Activated CD4-positive, alpha-beta T cell treated with anti-CD3 and anti-CD28 coated beads for 24 hours (primary cell): ENCODE results near the gene YOD1.
A peak's percentile ranks its signal among the peaks of the same experiment; 100 is the strongest.

ENCODE experiments used
- DNase-seq, 2 donors: peaks; one replicate each; pipeline ENCODE4 v3.0.0-alpha.2; 2020; ENCODE audit warnings: low read depth in 2 of 2

The YOD1 gene

GRCh38 chr1:207073906-207074820, 23.2 kb upstream of the YOD1 start:
- no peak for DNase-seq

DNA sequence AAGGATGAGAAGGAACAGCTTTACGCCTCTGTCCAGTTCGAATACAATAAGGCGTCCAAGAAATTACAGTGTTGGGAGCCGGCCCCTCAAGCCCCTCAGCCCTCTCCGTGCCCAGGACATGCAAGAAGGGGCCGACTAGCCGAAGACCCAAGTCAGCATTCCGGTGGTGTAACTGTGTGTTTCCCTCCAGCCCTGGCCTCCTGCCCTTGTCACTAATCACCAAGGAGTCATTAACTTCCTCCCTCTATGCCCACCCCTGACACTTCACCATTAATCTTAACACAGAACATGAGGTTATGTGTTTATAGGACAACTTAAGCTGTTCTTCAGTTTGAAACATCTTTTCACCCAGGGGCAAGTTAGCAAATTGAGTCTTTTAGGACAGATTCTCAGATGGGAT, 21.2 kb upstream of the YOD1 start:
- DNase-seq, result no peak

DNA sequence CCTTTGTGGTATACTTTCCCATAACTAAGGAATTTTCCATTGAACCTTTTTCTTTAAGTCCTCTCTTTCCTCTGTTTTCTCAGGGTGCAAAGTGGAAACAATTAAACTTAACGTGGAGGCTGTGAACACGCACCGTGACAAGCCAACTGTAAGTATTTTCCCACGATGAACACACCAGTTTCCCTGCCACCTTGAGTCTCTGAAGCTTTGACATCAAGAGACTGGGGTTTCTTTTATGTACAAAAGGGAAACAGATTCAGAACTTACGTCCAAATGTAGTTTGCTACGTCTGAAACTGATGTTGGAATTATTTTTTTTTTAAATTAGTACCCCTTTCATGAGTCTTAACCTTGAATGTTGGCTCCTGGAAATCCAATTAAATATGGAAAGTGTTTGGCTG, 20.4 kb upstream of the YOD1 start:
- DNase-seq, result no peak

- DNase-seq, result no peak
These were observed 19.8 kb upstream of the YOD1 start for GRCh38 chr1:207070811-207071210.

GRCh38 chr1:207069858-207070506, 19.0 kb upstream of the YOD1 start:
- no peak for DNase-seq

DNA sequence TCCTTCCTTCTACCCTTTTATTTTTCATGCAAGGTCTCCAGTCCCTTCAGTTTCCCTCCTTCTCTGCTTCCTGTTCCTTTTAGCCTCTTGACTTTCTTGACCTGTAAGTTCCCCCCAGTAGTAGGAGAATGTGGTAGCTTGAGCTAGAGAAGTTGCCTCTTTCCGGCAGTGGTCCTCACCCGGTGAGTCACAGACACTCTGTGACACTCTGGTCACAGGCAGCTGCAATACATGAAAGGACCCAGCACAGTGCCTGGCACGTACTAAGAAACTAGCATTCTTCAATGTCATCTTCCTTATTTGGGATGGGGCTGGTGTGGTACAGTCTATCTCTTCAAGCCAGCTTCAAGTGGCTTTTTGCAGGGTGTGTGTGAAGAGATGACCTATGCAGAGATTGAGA, 18.1 kb upstream of the YOD1 start:
- no peak for DNase-seq

GRCh38 chr1:207067665-207068064, 16.7 kb upstream of the YOD1 start:
- DNase-seq, result no peak

DNA sequence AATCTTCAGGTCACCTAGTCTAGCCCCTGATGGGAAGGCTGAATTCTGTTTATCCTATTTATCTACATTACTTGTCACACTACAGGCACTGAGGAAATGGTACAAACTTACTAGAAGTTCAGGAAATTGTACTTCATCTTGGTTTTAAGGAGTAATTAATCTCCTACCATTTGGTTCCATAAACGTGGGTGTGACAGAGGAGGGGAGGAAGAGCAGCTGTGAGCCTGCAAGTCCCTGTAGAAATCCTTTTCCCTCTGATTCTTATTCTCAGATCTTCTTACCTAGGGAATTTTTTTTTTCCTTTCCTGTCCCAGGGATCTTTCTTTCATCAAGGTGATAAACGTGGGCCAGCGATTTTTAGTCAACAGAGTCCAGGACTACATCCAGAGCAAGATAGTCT, 16.2 kb upstream of the YOD1 start:
- DNase-seq, result no peak

- DNase-seq, result no peak
These were observed 13.6 kb upstream of the YOD1 start for GRCh38 chr1:207064561-207064960.

DNA sequence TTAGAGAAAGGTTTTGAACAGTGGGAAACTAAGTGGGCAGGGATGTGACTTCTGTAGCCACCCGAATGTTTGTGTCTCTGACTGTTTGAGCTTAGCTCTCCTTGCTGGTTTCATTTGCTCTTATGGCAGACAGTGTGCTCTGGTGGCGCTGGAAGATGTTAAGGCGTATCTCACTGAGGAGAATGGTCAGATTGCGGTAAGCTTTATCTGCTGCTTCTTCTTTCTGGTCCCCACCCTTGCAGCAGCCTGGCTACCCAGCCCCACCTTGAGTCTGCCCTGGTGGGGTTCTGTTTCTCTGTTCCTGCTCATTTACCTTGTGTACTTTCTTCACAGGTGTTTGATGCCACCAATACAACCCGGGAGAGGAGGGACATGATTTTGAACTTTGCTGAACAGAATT, 12.0 kb upstream of the YOD1 start:
- DNase-seq, result no peak

DNA sequence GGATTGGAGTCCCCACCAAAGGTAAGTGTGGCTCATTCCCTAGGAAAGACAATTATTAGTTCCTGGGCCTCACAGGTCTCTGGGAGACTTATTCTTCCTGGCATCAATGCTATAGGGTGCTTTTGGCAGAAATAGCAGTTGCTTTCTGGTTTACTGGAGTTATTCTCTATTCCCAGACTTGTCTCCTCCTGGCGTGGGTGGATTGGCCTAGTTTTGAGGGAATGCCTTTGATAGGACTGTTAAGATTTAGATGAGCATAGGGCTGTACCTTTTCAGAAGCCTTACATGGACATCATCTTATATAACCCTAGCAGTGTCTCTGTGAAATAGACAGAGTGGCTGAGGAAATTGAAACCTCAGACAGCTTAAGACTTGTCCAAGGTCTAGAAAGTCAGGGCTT, 11.1 kb upstream of the YOD1 start:
- no peak for DNase-seq

- no peak for DNase-seq
These were observed 9.6 kb upstream of the YOD1 start for GRCh38 chr1:207060596-207060995.

DNA sequence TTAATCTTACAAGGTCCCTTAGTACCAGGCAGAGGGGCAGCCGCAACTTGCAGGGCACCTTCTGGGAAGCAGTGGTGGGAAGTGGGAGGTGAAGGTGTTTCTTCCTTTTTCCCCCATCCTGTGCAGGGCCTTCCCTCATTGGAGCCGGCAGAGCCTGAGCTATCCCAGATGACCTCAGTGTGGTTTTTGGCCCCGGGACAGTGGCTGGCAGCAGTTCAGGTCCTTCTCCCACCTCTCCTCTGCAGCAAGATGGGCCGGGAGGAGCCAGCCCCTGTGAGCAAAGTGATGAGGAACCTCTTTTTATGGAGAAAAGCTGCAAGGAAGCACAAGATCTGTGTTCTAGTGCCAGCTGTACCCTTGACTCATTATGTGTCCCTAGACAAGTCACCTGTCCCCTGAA, 8.9 kb upstream of the YOD1 start:
- DNase-seq, result no peak

DNA sequence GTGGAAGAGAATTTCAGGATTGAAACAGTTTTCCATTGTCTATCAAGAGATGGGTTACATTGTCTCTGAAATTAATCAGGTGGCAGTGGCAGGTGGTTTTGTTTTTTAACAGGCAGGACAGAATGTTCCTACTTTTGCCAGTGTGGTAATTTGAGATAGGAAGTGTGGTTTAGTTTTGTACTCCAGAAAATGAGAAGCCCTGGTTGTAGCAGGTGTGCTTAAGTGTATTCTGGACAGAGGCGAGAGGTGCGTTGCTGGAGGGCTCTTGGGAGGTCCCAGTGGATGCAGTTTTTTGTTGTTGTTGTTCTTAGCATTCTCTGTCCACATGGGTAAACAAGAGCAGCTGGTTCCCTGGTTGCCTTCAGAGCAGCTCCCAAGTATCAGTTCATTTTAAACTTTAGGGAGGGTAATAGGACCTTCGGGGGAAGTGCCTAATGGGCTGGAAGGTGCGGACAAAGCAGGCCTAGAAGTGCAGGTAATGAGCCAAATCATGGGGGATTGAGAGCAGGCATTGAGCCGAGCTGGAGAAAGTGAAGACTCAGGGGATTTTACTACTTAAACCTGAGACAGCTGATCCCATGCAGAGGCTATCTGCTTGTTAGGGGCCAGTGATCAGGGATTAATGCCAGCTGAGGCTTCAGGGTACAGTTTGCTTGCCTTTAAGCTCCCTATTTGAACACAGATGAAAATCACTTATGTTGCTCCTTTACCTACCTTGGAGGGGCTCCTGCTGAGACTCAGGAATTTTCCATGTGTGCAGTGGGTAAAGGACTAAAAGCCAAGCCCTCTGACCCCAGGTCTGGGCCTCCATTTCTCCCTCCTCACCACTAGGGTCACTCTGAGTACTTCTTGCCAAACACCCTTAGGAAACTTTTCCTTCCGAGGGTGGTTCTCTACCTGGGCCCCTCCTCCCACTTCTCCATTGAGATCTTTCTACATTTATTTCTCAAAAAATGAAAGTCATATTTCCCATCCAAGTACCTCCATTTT, 8.2 kb upstream of the YOD1 start:
- DNase-seq, result no peak

GRCh38 chr1:207058252-207058651, 7.2 kb upstream of the YOD1 start:
- no peak for DNase-seq

DNA sequence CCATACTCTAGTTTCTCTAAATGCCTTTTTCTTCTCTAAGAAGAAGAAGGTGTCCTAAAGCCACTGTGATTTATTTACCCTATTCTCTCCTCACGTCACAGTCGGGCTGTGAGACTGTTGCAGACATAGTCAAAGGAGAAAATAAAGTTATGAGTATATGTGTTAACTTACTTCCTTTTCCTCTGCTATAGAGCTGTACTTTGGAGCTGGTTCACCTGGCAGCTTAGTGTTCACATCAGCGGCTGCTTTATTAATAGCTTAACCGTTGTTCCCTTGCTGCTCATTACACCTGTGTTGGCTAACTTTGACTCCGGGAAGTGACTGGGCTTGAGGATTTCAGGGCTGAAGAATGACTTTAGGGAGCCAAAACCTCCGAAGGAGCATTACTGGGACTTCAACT, 5.7 kb upstream of the YOD1 start:
- DNase-seq, result no peak

DNA sequence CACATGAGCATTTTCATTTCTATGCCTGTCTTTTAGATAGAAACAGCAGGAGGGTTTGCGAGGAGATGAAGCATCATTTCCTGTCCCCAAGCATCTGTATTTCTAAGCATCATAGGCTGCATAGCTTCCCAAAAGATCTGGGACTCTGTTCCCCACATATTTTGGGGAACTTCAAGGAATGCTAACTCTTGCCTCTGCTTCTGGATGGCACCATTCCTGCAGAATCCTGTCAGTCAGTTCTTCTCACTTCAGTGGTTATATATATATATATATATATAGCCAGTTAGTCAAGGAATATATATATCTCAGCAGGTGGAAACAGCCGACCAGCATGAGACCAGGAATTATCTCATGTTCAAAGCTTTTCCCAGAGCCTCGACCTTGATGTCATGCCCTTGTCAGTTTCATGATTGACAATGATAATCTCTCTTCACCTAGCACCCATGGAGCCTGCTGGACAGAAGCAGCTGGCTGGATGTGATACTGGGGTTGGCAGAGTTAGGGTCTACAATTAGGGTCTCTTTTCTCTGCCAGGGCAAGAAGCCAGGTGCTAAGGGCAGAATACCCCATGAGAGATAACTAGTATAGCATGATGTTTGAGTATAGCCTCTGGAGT, 4.5 kb upstream of the YOD1 start:
- DNase-seq, result no peak

DNA sequence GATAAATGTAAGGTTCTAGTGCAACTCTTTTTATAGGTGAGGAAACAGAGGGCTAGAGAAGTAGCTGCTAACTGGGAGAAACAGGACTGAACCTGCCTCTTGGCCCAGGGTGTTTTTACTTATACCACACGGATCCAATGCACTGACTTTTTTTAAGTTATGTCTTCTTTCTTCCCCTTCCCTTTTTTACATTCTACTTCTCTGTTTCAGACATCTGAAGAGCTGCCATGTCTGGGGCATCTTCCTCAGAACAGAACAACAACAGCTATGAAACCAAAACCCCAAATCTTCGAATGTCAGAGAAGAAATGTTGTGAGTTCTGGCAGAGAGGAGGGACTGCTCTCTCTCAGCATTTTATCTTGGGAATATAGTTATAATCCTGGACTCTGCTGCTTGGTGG, 3.5 kb upstream of the YOD1 start:
- no peak for DNase-seq

DNA sequence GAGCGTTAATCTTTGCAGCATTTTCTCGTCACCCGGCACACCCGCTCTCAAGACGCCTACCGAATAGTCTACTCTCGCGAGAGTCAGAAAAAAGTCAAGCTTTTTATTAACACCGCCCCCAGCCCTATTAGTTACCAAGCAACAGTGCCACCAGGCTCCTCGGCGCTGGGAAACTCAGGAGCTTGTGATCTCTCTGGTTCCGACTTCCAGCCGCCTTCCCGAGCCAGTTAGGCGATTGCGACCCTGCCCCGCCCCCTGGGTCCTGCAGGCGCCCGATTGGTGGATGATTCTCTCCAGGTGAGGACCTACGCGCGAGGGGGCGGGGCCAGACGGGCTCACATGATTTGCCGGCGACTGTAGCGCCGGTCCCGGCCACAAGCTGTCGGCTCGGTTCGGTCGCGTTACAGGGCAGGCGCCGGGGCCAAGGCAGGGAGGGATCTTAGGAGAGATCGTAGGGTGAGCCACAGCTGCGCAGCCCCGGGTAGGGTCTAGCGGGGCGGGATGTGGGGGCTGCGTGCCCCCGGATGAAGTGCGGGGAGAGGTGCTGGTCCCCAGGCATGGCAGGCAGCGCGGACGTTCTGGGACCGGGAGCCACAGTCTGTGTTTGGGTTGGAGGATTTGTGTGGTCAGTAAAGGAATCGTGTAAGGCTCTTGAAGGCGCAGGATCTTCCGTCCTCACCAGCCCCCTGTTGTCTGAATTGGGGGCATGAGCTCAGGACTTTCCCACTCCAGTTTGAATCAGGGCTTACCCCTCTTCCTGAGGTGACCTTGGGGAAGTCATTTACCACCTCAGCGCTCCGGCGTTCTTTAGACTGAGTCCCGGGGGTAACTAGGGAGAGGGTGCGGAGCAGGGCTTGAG, 2.1 kb upstream of the YOD1 start, which contains the start of gene PFKFB2:
Gene PFKFB2 (plus strand): TSS at position 365 of the 859 bp plus-strand sequence. CDS start 1,443 bp downstream, outside the sequence.
- peak; percentile 91 to 95 for DNase-seq

DNA sequence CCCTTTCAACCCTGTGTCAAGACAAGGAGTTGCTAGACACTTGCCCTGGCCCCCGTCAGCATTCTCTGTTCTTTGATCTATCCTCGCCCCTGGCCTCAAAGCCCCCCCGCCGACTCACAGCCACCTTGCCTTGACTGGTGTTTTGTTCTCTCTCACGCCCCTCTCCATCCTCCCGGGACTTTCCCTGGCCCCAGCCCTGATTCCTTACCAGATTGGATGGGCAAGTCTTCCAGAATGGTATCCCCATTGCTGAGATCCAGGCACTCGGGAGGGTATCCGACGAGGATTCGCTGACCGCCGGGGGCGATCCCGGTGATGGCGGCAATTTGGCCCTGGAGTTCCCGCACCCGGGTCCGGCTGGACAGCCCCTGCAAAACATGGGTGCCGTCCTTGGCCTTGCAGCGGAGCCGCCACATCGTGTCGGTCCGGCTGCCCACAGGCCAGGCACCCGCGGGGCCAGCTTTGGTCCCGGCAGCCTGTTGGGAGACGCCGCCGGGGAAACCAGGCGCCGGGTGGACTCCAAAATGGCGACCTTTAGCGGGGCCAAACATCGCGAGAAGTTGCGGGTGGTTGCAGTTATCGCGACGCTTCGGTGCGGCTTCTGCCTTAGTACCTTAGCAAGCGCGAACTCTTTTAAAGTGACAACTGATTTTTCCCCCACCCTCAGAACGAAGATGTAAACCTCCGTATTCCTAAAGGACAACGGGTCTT, 373 bp downstream of the YOD1 start:
- DNase-seq, result peak; percentile 84 to 88
